ENCODE measurements around the gene KRT16. TPM values are rescaled to one million over a fixed set of nuclear protein-coding genes. Genes with fewer than 3 reads are reported as not detected.

The KRT16 gene
- polyA plus RNA-seq, 4 donors: 0.25 TPM; not detected in 3

DNA sequence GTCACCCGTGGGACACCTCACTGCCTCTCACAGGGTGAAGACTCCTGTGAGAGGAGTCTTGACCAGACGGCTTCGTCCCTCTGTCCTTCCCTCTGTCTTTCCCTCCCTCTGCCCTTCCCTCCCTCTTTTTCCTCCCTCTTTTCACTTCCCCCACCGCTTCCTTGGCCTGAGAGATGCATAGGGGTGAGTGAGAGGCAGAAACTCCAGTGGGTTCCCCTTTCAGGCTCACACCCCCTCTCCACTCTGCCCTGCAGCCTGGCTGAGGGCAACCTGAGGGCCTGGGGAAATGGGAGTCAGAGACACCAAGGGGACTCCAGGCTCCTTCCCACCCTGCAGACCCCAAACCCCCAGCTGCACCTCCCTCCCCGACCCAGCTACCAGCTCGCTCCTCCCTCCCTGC, 26.4 kb upstream of the KRT16 start:
- 74 to 94% (median 89%) methylated on average over 4 to 6 of the region's 6 CpGs for WGBS, 3 donors
- no peak overlapping the region for H3K4me3 ChIP-seq (ENCODE audit: low read depth in 1 of 3, low read length in 3 of 3)
- H3K27me3 ChIP-seq (ENCODE audit: control insufficient read depth in 3 of 3, insufficient read depth in 3 of 3, low read length in 3 of 3): no peaks in the 10 kb centered on the region
- H3K9me3 ChIP-seq (ENCODE audit: control insufficient read depth in 2 of 2, insufficient read depth in 1 of 2, low read depth in 1 of 2, low read length in 1 of 2): no peaks in the 10 kb centered on the region
- FAIRE-seq (no peak), DNase-seq (no peak)
- peaks cover 0 to 5% (median 0%) of the 10 kb centered on the region in 3 donors for H3K4me1 ChIP-seq (ENCODE audit: control insufficient read depth in 3 of 3, insufficient read depth in 2 of 3, low read depth in 1 of 3, low read length in 2 of 3)
- no peaks in the 10 kb centered on the region for H3K36me3 ChIP-seq (ENCODE audit: control insufficient read depth in 3 of 3, insufficient read depth in 2 of 3, low read depth in 1 of 3, low read length in 3 of 3)
- H3K27ac ChIP-seq (ENCODE audit: low read depth in 1 of 3, low read length in 2 of 3): no peak overlapping the region

- no peaks in the 10 kb centered on the region for H3K27me3 ChIP-seq (ENCODE audit: control insufficient read depth in 3 of 3, insufficient read depth in 3 of 3, low read length in 3 of 3)
- no peak overlapping the region for H3K27ac ChIP-seq (ENCODE audit: low read depth in 1 of 3, low read length in 2 of 3)
- peaks cover 0 to 5% (median 0%) of the 10 kb centered on the region in 3 donors for H3K4me1 ChIP-seq (ENCODE audit: control insufficient read depth in 3 of 3, insufficient read depth in 2 of 3, low read depth in 1 of 3, low read length in 2 of 3)
- no peak overlapping the region for H3K4me3 ChIP-seq (ENCODE audit: low read depth in 1 of 3, low read length in 3 of 3)
- FAIRE-seq (no peak), DNase-seq (no peak)
- 8 to 56% (median 50%) methylated on average over 5 of the region's 5 CpGs for WGBS, 3 donors
- no peaks in the 10 kb centered on the region for H3K36me3 ChIP-seq (ENCODE audit: control insufficient read depth in 3 of 3, insufficient read depth in 2 of 3, low read depth in 1 of 3, low read length in 3 of 3)
- no peaks in the 10 kb centered on the region for H3K9me3 ChIP-seq (ENCODE audit: control insufficient read depth in 2 of 2, insufficient read depth in 1 of 2, low read depth in 1 of 2, low read length in 1 of 2)
Observed at GRCh38 chr17:41638194-41638593, 25.6 kb upstream of the KRT16 start.

DNA sequence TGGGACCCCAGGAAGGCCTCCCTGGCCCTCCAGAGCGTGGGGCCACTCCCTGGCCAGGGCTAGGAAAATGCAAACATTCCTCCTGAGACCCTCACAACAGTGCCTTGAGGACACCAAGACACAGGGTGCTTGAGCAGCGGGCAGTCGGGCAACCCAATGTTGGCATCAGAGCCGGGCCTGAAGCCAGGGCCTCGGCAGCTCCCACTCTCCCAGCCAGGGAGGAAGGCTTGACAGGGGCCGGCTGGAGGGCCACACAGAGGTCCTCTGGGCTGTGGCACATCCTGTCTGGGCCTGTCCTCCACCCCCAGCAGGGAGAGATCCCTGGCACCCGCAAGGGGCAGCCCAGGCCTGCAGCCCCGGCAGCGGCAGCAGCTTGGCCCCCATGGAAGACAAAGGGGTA, 24.1 kb upstream of the KRT16 start:
- Histone ChIP-seq H3K4me3 (ENCODE audit: low read depth in 1 of 3, low read length in 3 of 3) (no peak overlapping the region), H3K27me3 (ENCODE audit: control insufficient read depth in 3 of 3, insufficient read depth in 3 of 3, low read length in 3 of 3) (no peaks in the 10 kb centered on the region), H3K27ac (ENCODE audit: low read depth in 1 of 3, low read length in 2 of 3) (no peak overlapping the region), H3K9me3 (ENCODE audit: control insufficient read depth in 2 of 2, insufficient read depth in 1 of 2, low read depth in 1 of 2, low read length in 1 of 2) (no peaks in the 10 kb centered on the region), H3K36me3 (ENCODE audit: control insufficient read depth in 3 of 3, insufficient read depth in 2 of 3, low read depth in 1 of 3, low read length in 3 of 3) (no peaks in the 10 kb centered on the region), H3K4me1 (ENCODE audit: control insufficient read depth in 3 of 3, insufficient read depth in 2 of 3, low read depth in 1 of 3, low read length in 2 of 3) (peaks cover 0 to 5% (median 3%) of the 10 kb centered on the region in 3 donors)
- FAIRE-seq (no peak), DNase-seq (no peak)
- 77 to 88% (median 85%) methylated on average over 6 to 9 of the region's 9 CpGs for WGBS, 3 donors

DNA sequence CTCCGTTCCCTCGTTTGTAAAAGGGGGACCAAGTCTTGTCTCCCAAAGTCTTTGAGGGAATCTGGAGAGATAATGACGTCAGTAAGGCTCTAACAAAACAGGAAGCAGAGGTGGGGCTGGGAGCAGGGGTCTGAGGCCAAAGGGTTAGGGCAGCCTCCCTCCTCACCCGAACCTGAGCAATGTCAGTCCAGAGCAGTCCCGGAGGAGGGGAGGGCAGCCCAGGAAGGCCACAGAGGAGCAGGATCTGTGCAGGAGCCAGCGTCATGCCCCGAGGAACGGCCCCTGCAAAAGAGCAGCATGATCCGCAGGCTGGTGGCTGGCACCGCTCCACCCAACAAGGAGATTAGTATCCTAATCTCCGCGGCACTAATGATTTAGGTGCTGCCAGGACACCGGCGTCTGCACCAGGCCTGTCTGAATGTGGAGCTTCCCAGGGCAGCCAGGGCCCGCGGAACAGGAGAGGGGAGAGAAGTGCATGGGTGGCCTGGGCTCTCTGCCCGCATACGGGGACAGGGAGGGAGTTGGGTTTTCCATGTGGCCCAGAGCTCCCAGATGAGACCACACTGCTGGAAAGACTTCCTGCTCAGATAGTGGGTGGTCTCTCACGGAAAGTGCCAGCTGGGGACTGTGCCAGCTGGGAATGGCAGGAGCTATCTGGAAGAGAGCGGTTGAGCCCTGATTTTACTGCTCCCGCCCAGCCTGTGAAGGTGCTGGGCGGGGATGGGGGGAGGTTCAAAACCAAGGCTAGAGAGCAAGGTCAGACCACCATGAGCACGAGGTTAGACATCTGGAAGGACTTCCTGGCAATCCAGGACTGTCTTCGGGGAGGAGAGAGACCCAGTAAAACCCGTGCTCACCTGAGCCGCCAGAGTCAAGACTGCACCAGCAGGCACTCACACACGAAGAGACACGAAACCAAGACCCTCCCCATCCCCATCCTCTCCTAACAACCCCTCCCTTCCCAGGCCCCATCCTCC, 22.8 kb upstream of the KRT16 start:
- no peak overlapping the region for H3K4me3 ChIP-seq (ENCODE audit: low read depth in 1 of 3, low read length in 3 of 3)
- H3K27ac ChIP-seq (ENCODE audit: low read depth in 1 of 3, low read length in 2 of 3): peak overlapping the region in 1 of 3 donors; percentile 64
- H3K36me3 ChIP-seq (ENCODE audit: control insufficient read depth in 3 of 3, insufficient read depth in 2 of 3, low read depth in 1 of 3, low read length in 3 of 3): no peaks in the 10 kb centered on the region
- peak; percentile 31 to 78 for DNase-seq
- H3K27me3 ChIP-seq (ENCODE audit: control insufficient read depth in 3 of 3, insufficient read depth in 3 of 3, low read length in 3 of 3): no peaks in the 10 kb centered on the region
- no peak for FAIRE-seq
- whole genome bisulfite sequencing, 3 donors: 9 to 35% (median 29%) methylated on average over 28 of the region's 28 CpGs
- H3K9me3 ChIP-seq (ENCODE audit: control insufficient read depth in 2 of 2, insufficient read depth in 1 of 2, low read depth in 1 of 2, low read length in 1 of 2): no peaks in the 10 kb centered on the region
- peaks cover 0 to 5% (median 4%) of the 10 kb centered on the region in 3 donors for H3K4me1 ChIP-seq (ENCODE audit: control insufficient read depth in 3 of 3, insufficient read depth in 2 of 3, low read depth in 1 of 3, low read length in 2 of 3)

- WGBS, 3 donors: 17 to 56% (median 43%) methylated on average over 7 of the region's 7 CpGs
Observed at GRCh38 chr17:41634639-41635038, 22.1 kb upstream of the KRT16 start.

GRCh38 chr17:41633556-41634199, 21.1 kb upstream of the KRT16 start:
- Histone ChIP-seq H3K27me3 (ENCODE audit: control insufficient read depth in 3 of 3, insufficient read depth in 3 of 3, low read length in 3 of 3) (no peaks in the 10 kb centered on the region), H3K36me3 (ENCODE audit: control insufficient read depth in 3 of 3, insufficient read depth in 2 of 3, low read depth in 1 of 3, low read length in 3 of 3) (no peaks in the 10 kb centered on the region), H3K4me1 (ENCODE audit: control insufficient read depth in 3 of 3, insufficient read depth in 2 of 3, low read depth in 1 of 3, low read length in 2 of 3) (peaks cover 0 to 5% (median 4%) of the 10 kb centered on the region in 3 donors), H3K4me3 (ENCODE audit: low read depth in 1 of 3, low read length in 3 of 3) (no peak overlapping the region), H3K27ac (ENCODE audit: low read depth in 1 of 3, low read length in 2 of 3) (no peak overlapping the region), H3K9me3 (ENCODE audit: control insufficient read depth in 2 of 2, insufficient read depth in 1 of 2, low read depth in 1 of 2, low read length in 1 of 2) (no peaks in the 10 kb centered on the region)
- WGBS, 3 donors: 88 to 91% (median 90%) methylated on average over 10 to 14 of the region's 14 CpGs
- DNase-seq (no peak), FAIRE-seq (no peak)

More at GRCh38 chr17:41634639-41635038, 22.1 kb upstream of the KRT16 start:
- FAIRE-seq (no peak), DNase-seq (peak in 1 of 2 donors; percentile 81)
- peaks cover 0 to 5% (median 4%) of the 10 kb centered on the region in 3 donors for H3K4me1 ChIP-seq (ENCODE audit: control insufficient read depth in 3 of 3, insufficient read depth in 2 of 3, low read depth in 1 of 3, low read length in 2 of 3)
- no peak overlapping the region for H3K4me3 ChIP-seq (ENCODE audit: low read depth in 1 of 3, low read length in 3 of 3)
- peak overlapping the region in 1 of 3 donors; percentile 64 for H3K27ac ChIP-seq (ENCODE audit: low read depth in 1 of 3, low read length in 2 of 3)
- no peaks in the 10 kb centered on the region for H3K36me3 ChIP-seq (ENCODE audit: control insufficient read depth in 3 of 3, insufficient read depth in 2 of 3, low read depth in 1 of 3, low read length in 3 of 3)
- no peaks in the 10 kb centered on the region for H3K9me3 ChIP-seq (ENCODE audit: control insufficient read depth in 2 of 2, insufficient read depth in 1 of 2, low read depth in 1 of 2, low read length in 1 of 2)
- no peaks in the 10 kb centered on the region for H3K27me3 ChIP-seq (ENCODE audit: control insufficient read depth in 3 of 3, insufficient read depth in 3 of 3, low read length in 3 of 3)

GRCh38 chr17:41632482-41633105, 20.0 kb upstream of the KRT16 start:
- Histone ChIP-seq H3K9me3 (ENCODE audit: control insufficient read depth in 2 of 2, insufficient read depth in 1 of 2, low read depth in 1 of 2, low read length in 1 of 2) (no peaks in the 10 kb centered on the region), H3K4me1 (ENCODE audit: control insufficient read depth in 3 of 3, insufficient read depth in 2 of 3, low read depth in 1 of 3, low read length in 2 of 3) (peaks cover 0 to 5% (median 4%) of the 10 kb centered on the region in 3 donors), H3K36me3 (ENCODE audit: control insufficient read depth in 3 of 3, insufficient read depth in 2 of 3, low read depth in 1 of 3, low read length in 3 of 3) (no peaks in the 10 kb centered on the region), H3K27ac (ENCODE audit: low read depth in 1 of 3, low read length in 2 of 3) (no peak overlapping the region), H3K4me3 (ENCODE audit: low read depth in 1 of 3, low read length in 3 of 3) (no peak overlapping the region), H3K27me3 (ENCODE audit: control insufficient read depth in 3 of 3, insufficient read depth in 3 of 3, low read length in 3 of 3) (no peaks in the 10 kb centered on the region)
- FAIRE-seq: no peak
- no peak for DNase-seq
- WGBS, 3 donors: 66 to 76% (median 74%) methylated on average over 5 of the region's 5 CpGs

- H3K4me1 ChIP-seq (ENCODE audit: control insufficient read depth in 3 of 3, insufficient read depth in 2 of 3, low read depth in 1 of 3, low read length in 2 of 3): peaks cover 0 to 5% (median 4%) of the 10 kb centered on the region in 3 donors
- no peaks in the 10 kb centered on the region for H3K36me3 ChIP-seq (ENCODE audit: control insufficient read depth in 3 of 3, insufficient read depth in 2 of 3, low read depth in 1 of 3, low read length in 3 of 3)
- DNase-seq (peak in 1 of 2 donors; percentile 62), FAIRE-seq (no peak)
- H3K4me3 ChIP-seq (ENCODE audit: low read depth in 1 of 3, low read length in 3 of 3): no peak overlapping the region
- 9 to 74% (median 49%) methylated on average over 15 of the region's 15 CpGs for WGBS, 3 donors
- H3K27me3 ChIP-seq (ENCODE audit: control insufficient read depth in 3 of 3, insufficient read depth in 3 of 3, low read length in 3 of 3): no peaks in the 10 kb centered on the region
- peak overlapping the region in 1 of 3 donors; percentile 36 for H3K27ac ChIP-seq (ENCODE audit: low read depth in 1 of 3, low read length in 2 of 3)
- no peaks in the 10 kb centered on the region for H3K9me3 ChIP-seq (ENCODE audit: control insufficient read depth in 2 of 2, insufficient read depth in 1 of 2, low read depth in 1 of 2, low read length in 1 of 2)
Observed at GRCh38 chr17:41631898-41632285, 19.3 kb upstream of the KRT16 start.
